IMR-90 (cell line): ENCODE data around the gene HPN. TPM values are rescaled to one million over a fixed set of nuclear protein-coding genes. Genes with fewer than 3 reads are reported as not detected.

ENCODE experiments used
- ATAC-seq: fragments of 200-7000 bp; cut with Tn5 transposase; 2 replicates; pipeline ENCODE4 v1.9.1; 2020; ENCODE audit warnings: low read depth, mild to moderate bottlenecking, moderate library complexity
- BruUV-seq: library from RNA; stranded (reverse); fragments of 400-500 nt; replicated peaks from 2 replicates; lab custom pipeline; 2021; lab: Mats Ljungman, UMichigan
- CTCF ChIA-PET: fragments of 300-600 bp; formaldehyde crosslinking; extraction: SDS; loops from one replicate; lab custom pipeline; 2021; ENCODE audit warnings: antibody characterized with exemption; lab: Yijun Ruan, JAX
- POLR2A ChIA-PET: fragments of 300-600 bp; sonication (Branson Sonifier 250); formaldehyde crosslinking; loops from one replicate; lab custom pipeline; 2022; ENCODE audit warnings: antibody characterized with exemption; ENCODE audit not compliant: unreplicated experiment; lab: Charles Lee
- DNase-seq: peaks from one replicate; pipeline ENCODE4 v3.0.0; 2013
- H2AFZ ChIP-seq: replicated peaks from 2 replicates; pipeline ENCODE3; 2013; ENCODE audit warnings: low read length, mild to moderate bottlenecking; ENCODE audit not compliant: poor library complexity
- H2AK5ac ChIP-seq: 2 replicates; pipeline ENCODE4 v1.6.1; 2013; ENCODE audit warnings: low read depth, low read length, inconsistent platforms
- H2AK9ac ChIP-seq: replicated peaks from 2 replicates; pipeline ENCODE3; 2013; ENCODE audit warnings: mild to moderate bottlenecking, low read depth, low read length, moderate library complexity; ENCODE audit not compliant: poor library complexity
- H2BK120ac ChIP-seq: 2 replicates; pipeline ENCODE4 v1.6.1; 2013; ENCODE audit warnings: low read depth, low read length, inconsistent platforms
- H2BK15ac ChIP-seq: 3 replicates; pipeline ENCODE4 v1.6.1; 2013; ENCODE audit warnings: low read depth, low read length, inconsistent platforms
- H2BK20ac ChIP-seq: 2 replicates; pipeline ENCODE4 v1.6.1; 2013; ENCODE audit warnings: low read depth, mild to moderate bottlenecking, inconsistent platforms, low read length, moderate library complexity
- H2BK5ac ChIP-seq: 2 replicates; pipeline ENCODE4 v1.6.1; 2013; ENCODE audit warnings: mild to moderate bottlenecking, low read depth, low read length, inconsistent platforms; ENCODE audit not compliant: poor library complexity, severe bottlenecking
- H3K14ac ChIP-seq: replicated peaks from 2 replicates; pipeline ENCODE4 v1.6.1; 2013; ENCODE audit warnings: low read depth, low read length, inconsistent platforms
- H3K18ac ChIP-seq: 2 replicates; pipeline ENCODE4 v1.6.1; 2013; ENCODE audit warnings: low read depth, low read length, control low read depth
- H3K23ac ChIP-seq: 2 replicates; pipeline ENCODE4 v1.6.1; 2013; ENCODE audit warnings: low read depth, low read length, inconsistent platforms
- H3K27ac ChIP-seq: 2 replicates; pipeline ENCODE4 v1.5.1; 2013; ENCODE audit warnings: mild to moderate bottlenecking, control low read depth, low read length; ENCODE audit not compliant: insufficient read depth
- H3K27me3 ChIP-seq: 2 replicates; pipeline ENCODE4 v1.6.1; 2013; ENCODE audit warnings: low read length; ENCODE audit not compliant: control insufficient read depth, insufficient read depth
- H3K36me3 ChIP-seq: 2 replicates; pipeline ENCODE4 v1.6.1; 2013; ENCODE audit warnings: low read length, mixed read lengths; ENCODE audit not compliant: control insufficient read depth, insufficient read depth
- H3K4ac ChIP-seq: 2 replicates; pipeline ENCODE4 v1.6.1; 2013; ENCODE audit warnings: low read depth, low read length, inconsistent platforms
- H3K4me1 ChIP-seq: 2 replicates; pipeline ENCODE4 v1.6.1; 2013; ENCODE audit warnings: low read length, mixed read lengths; ENCODE audit not compliant: control insufficient read depth, insufficient read depth
- H3K4me2 ChIP-seq: 2 replicates; pipeline ENCODE4 v1.6.1; 2013; ENCODE audit warnings: low read depth, mild to moderate bottlenecking, control low read depth, low read length, moderate library complexity
- H3K4me3 ChIP-seq: 2 replicates; pipeline ENCODE4 v1.5.1; 2013; ENCODE audit warnings: low read depth, mild to moderate bottlenecking, control low read depth, low read length, moderate library complexity; ENCODE audit not compliant: insufficient read depth
- H3K56ac ChIP-seq: 2 replicates; pipeline ENCODE4 v1.6.1; 2013; ENCODE audit warnings: low read length, inconsistent platforms; ENCODE audit not compliant: insufficient read depth; ENCODE audit errors: extremely low read depth
- H3K79me1 ChIP-seq, 2 experiments: 2 replicates each; pipeline ENCODE4 v1.6.1; 2013; ENCODE audit warnings: low read length in 2 of 2, inconsistent platforms in 1 of 2, low read depth in 1 of 2
- H3K9ac ChIP-seq: 2 replicates; pipeline ENCODE4 v1.6.1; 2013; ENCODE audit warnings: low read depth, low read length, control low read depth
- H3K9me1 ChIP-seq: 2 replicates; pipeline ENCODE4 v1.6.1; 2013; ENCODE audit warnings: low read length, inconsistent platforms; ENCODE audit not compliant: insufficient read depth
- H3K9me3 ChIP-seq: 2 replicates; pipeline ENCODE4 v1.6.1; 2013; ENCODE audit warnings: low read length; ENCODE audit not compliant: control insufficient read depth, insufficient read depth
- H4K20me1 ChIP-seq: 2 replicates; pipeline ENCODE4 v1.6.1; 2013; ENCODE audit warnings: low read length, inconsistent platforms; ENCODE audit not compliant: insufficient read depth
- H4K5ac ChIP-seq: 2 replicates; pipeline ENCODE4 v1.6.1; 2013; ENCODE audit warnings: mild to moderate bottlenecking, low read depth, low read length, control low read depth
- H4K8ac ChIP-seq, 2 experiments: 2 replicates each; pipeline ENCODE4 v1.6.1; 2013; ENCODE audit warnings: low read depth in 2 of 2, low read length in 2 of 2, control low read depth in 1 of 2, inconsistent platforms in 1 of 2
- H4K91ac ChIP-seq: 2 replicates; pipeline ENCODE4 v1.6.1; 2013; ENCODE audit warnings: low read depth, low read length, inconsistent platforms; ENCODE audit not compliant: insufficient read depth
- CEBPB ChIP-seq: IDR thresholded peaks from 2 replicates; pipeline ENCODE4 v1.6.1; 2012; ENCODE audit warnings: low read depth, low read length, improper control_type of control experiment
- CHD1 ChIP-seq: IDR thresholded peaks from 2 replicates; pipeline ENCODE4 v1.6.1; 2012; ENCODE audit warnings: low read depth, low read length, improper control_type of control experiment
- CTCF ChIP-seq: conservative IDR thresholded peaks from 2 replicates; pipeline ENCODE4 v1.5.1; 2012; ENCODE audit warnings: mild to moderate bottlenecking, low read depth, low read length, improper control_type of control experiment
- POLR2A ChIP-seq: IDR thresholded peaks from 2 replicates; pipeline ENCODE4 v1.6.1; 2012; ENCODE audit warnings: mild to moderate bottlenecking, low read depth, low read length
- RAD21 ChIP-seq: IDR thresholded peaks from 2 replicates; pipeline ENCODE4 v1.6.1; 2012; ENCODE audit warnings: low read length, improper control_type of control experiment
- RFX5 ChIP-seq: IDR thresholded peaks from 2 replicates; pipeline ENCODE4 v1.8.0; 2012; ENCODE audit warnings: low read depth, mild to moderate bottlenecking, low read length, moderate library complexity
- USF2 ChIP-seq: fragments of 150-350 bp; IDR thresholded peaks from 2 replicates; pipeline ENCODE4 v1.6.1; 2017; ENCODE audit warnings: mild to moderate bottlenecking, antibody characterized with exemption, low read length, low read depth
- WGBS, 2 experiments: methylation state at CpG; one replicate each; pipeline versions ENCODE4 v1.1.5 to v1.1.7; 2013; ENCODE audit warnings: missing lambda C conversion rate in 2 of 2; ENCODE audit not compliant: insufficient read length in 1 of 2; ENCODE audit errors: extremely low coverage in 2 of 2; 5-methylcytosine and 5-hydroxymethylcytosine counted together
- dilution Hi-C: fragments of 300-500 bp; cut with HindIII; formaldehyde crosslinking; loops from one replicate; pipeline ENCODE4 v1.14.3; 2018; ENCODE audit warnings: low sequenced_read_pairs; ENCODE audit not compliant: unreplicated experiment
- in situ Hi-C: fragments of 300-500 bp; cut with MboI; formaldehyde crosslinking; loops from 3 replicates; pipeline ENCODE4 v1.14.3; 2019; ENCODE audit warnings: low sequenced_read_pairs, inconsistent platforms, mixed read lengths
- intact Hi-C: fragments of 100-400 bp; cut with micrococcal nuclease; formaldehyde crosslinking; loops from 2 replicates; pipeline ENCODE4 v1.10.0; 2022
- polyA plus RNA-seq, 3 experiments: library from polyadenylated mRNA; depleted of rRNA; stranded (reverse); fragments of >200 nt; gene quantifications; 2 replicates each; pipeline ENCODE4 v1.2.3, GENCODE V29; 2012; ENCODE audit warnings: low replicate concordance in 1 of 3
- total RNA-seq: library from RNA; depleted of rRNA; stranded (reverse); fragments of >200 nt; gene quantifications from 2 replicates; pipeline ENCODE4 v1.2.3, GENCODE V29; 2012
- TF ChIP-seq, protein P1 (sequence below): fragments of 150-350 bp; IDR thresholded peaks from 2 replicates; pipeline ENCODE4 v1.6.1; 2016; ENCODE audit warnings: low read depth, mild to moderate bottlenecking, low read length, moderate library complexity, borderline replicate concordance

The HPN gene
- total and polyA plus RNA-seq, 2 of the 4 experiments (the other 2 are of a cell fraction): not detected

DNA sequence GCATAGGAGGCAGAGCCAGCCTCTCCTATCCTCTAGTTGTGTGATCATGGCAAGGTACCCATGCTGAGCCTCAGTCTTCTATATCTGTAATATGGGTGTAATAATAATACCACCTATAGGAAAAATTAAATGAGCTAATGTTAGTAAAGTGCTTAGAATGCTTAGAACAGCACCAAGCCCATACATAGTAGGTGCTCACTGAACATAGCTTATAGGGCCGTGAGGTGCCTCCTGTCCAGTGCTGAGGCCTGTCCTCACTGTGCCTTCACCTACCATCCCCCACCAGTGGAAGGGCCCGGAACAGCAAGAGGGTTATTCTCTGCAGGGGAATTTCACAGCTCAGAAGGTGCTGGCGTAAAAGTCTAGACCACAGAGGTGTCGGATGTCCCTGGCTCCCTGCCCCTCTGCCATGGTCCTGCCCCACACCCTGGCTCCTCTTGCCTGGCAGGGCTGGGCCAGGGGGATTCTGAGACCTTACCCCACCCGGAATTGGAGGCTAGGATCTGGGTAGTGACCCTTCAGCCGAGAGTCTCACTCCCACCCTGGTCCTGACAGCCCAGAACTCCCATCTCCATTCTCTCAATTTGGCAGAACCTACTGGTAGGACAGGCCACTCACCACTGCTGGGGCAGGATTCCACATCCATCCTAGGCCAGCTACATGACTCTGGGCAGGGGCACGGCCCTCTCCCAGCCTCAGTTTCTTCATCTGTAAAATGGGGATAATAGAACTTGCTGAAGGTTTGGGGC, 13.5 kb upstream of the HPN start:
- 89% methylated on average over 5 of the region's 7 CpGs; no CpG with 5 or more reads in 1 of the 2 experiments for WGBS, 2 experiments
- ChIA-PET POLR2A (no interaction called here), CTCF (no interaction called here)
- Histone ChIP-seq H4K91ac (no peak overlapping the region), H3K36me3 (peaks cover 42% of the 10 kb centered on the region), H3K27me3 (no peaks in the 10 kb centered on the region; the same call in 1 of the 2 replicates), H3K9me3 (no peaks in the 10 kb centered on the region), H4K5ac (no peak overlapping the region), H2BK15ac (no peak overlapping the region), H3K27ac (no peak overlapping the region), H4K8ac (no peak overlapping the region), H3K18ac (no peak overlapping the region), H2BK20ac (no peak overlapping the region), H3K23ac (no peak overlapping the region), H3K4me3 (no peak overlapping the region), H3K79me1 (no peaks in the 10 kb centered on the region), H2BK5ac (no peak overlapping the region), H3K9me1 (no peaks in the 10 kb centered on the region), H2AK9ac (no peak overlapping the region), H3K4me1 (peaks cover 3% of the 10 kb centered on the region; the same call in 1 of the 2 replicates), H2AK5ac (no peak overlapping the region), H3K9ac (no peak overlapping the region), H4K20me1 (no peaks in the 10 kb centered on the region; the same call in 1 of the 2 replicates), H3K4me2 (no peak overlapping the region), H3K4ac (no peak overlapping the region), H2BK120ac (no peak overlapping the region), H2AFZ (no peak overlapping the region), H3K14ac (no peak overlapping the region), H3K56ac (no peak overlapping the region)
- TF ChIP-seq CTCF: no peak
- no peak for TF ChIP-seq POLR2A
- TF ChIP-seq CEBPB: no peak
- TF ChIP-seq, protein P1, sequence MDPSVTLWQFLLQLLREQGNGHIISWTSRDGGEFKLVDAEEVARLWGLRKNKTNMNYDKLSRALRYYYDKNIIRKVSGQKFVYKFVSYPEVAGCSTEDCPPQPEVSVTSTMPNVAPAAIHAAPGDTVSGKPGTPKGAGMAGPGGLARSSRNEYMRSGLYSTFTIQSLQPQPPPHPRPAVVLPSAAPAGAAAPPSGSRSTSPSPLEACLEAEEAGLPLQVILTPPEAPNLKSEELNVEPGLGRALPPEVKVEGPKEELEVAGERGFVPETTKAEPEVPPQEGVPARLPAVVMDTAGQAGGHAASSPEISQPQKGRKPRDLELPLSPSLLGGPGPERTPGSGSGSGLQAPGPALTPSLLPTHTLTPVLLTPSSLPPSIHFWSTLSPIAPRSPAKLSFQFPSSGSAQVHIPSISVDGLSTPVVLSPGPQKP: no peak
- no peak for TF ChIP-seq RAD21
- TF ChIP-seq CHD1: no peak
- no peak for TF ChIP-seq RFX5
- TF ChIP-seq USF2: no peak
- DNase-seq: peak; percentile 27
- BruUV-seq: no TSS peak
- dilution Hi-C loops (no loop called here), intact Hi-C loops (no loop called here), in situ Hi-C loops (no loop called here)
- no peak for ATAC-seq
